WTC11 (cell line): ENCODE results near the gene ENO1. TPM values are rescaled to one million over a fixed set of nuclear protein-coding genes. Genes with fewer than 3 reads are reported as not detected.

Experiments
- ATF1 ChIP-seq: sonication (generic); formaldehyde crosslinking; IDR thresholded peaks from 2 replicates; pipeline ENCODE4 v1.8.1; 2023; ENCODE audit warnings: mild to moderate bottlenecking, moderate library complexity, missing genetic modification reagents
- CBFB ChIP-seq: sonication (generic); formaldehyde crosslinking; IDR thresholded peaks from 2 replicates; pipeline ENCODE4 v1.8.1; 2022; ENCODE audit warnings: mild to moderate bottlenecking, low read depth, missing genetic modification reagents
- CTCF ChIP-seq: fragments of 200-600 bp; IDR thresholded peaks from 2 replicates; pipeline ENCODE4 v1.8.0; 2022; ENCODE audit warnings: antibody characterized with exemption
- HMGA2 ChIP-seq: fragments of 250-450 bp; sonication (Bioruptor Pico); IDR thresholded peaks from 2 replicates; pipeline ENCODE4 v1.4.0; 2021; ENCODE audit warnings: mild to moderate bottlenecking, moderate library complexity
- HMGXB4 ChIP-seq: sonication (generic); formaldehyde crosslinking; IDR thresholded peaks from 2 replicates; pipeline ENCODE4 v1.8.1; 2023; ENCODE audit warnings: mild to moderate bottlenecking, moderate library complexity, missing genetic modification reagents
- MAX ChIP-seq: sonication (generic); formaldehyde crosslinking; IDR thresholded peaks from 2 replicates; pipeline ENCODE4 v1.8.0; 2022; ENCODE audit warnings: mild to moderate bottlenecking, missing genetic modification reagents
- MXD4 ChIP-seq: fragments of 250-450 bp; sonication (Bioruptor Pico); IDR thresholded peaks from 2 replicates; pipeline ENCODE4 v1.8.0; 2021; ENCODE audit warnings: mild to moderate bottlenecking, moderate library complexity, borderline replicate concordance
- NFYB ChIP-seq: sonication (generic); formaldehyde crosslinking; conservative IDR thresholded peaks from 2 replicates; pipeline ENCODE4 v1.8.0; 2022; ENCODE audit warnings: low read depth, missing genetic modification reagents
- RORB ChIP-seq: fragments of 250-450 bp; sonication (Bioruptor Pico); IDR thresholded peaks from 2 replicates; pipeline ENCODE4 v1.9.0; 2021; ENCODE audit warnings: mild to moderate bottlenecking
- SOX15 ChIP-seq: fragments of 250-450 bp; sonication (Bioruptor Pico); IDR thresholded peaks from 2 replicates; pipeline ENCODE4 v1.9.0; 2021; ENCODE audit warnings: mild to moderate bottlenecking
- TEAD1 ChIP-seq: sonication (generic); formaldehyde crosslinking; IDR thresholded peaks from 2 replicates; pipeline ENCODE4 v1.8.0; 2022; ENCODE audit warnings: mild to moderate bottlenecking, missing genetic modification reagents
- ZNF219 ChIP-seq: sonication (generic); formaldehyde crosslinking; IDR thresholded peaks from 2 replicates; pipeline ENCODE4 v1.8.0; 2023; ENCODE audit warnings: missing genetic modification reagents, mild to moderate bottlenecking, borderline replicate concordance
- ZNF423 ChIP-seq: fragments of 250-450 bp; sonication (Bioruptor Pico); IDR thresholded peaks from 2 replicates; pipeline ENCODE4 v2.1.2; 2022; ENCODE audit warnings: mild to moderate bottlenecking, moderate library complexity
- ZNF425 ChIP-seq: fragments of 250-450 bp; sonication (Bioruptor Pico); conservative IDR thresholded peaks from 2 replicates; pipeline ENCODE4 v1.9.0; 2021; ENCODE audit warnings: mild to moderate bottlenecking
- ZNF512 ChIP-seq: sonication (generic); formaldehyde crosslinking; IDR thresholded peaks from 2 replicates; pipeline ENCODE4 v1.8.1; 2022; ENCODE audit warnings: missing genetic modification reagents, borderline replicate concordance
- total RNA-seq: library from RNA; stranded (reverse); gene quantifications from 3 replicates; pipeline ENCODE4 v1.2.3, GENCODE V29; 2021
- TF ChIP-seq, protein P1 (sequence below): fragments of 250-450 bp; sonication (Bioruptor Pico); IDR thresholded peaks from 2 replicates; pipeline ENCODE4 v1.9.0; 2021; ENCODE audit warnings: moderate library complexity, mild to moderate bottlenecking, inconsistent platforms, borderline replicate concordance
- TF ChIP-seq, protein P2 (sequence below): sonication (generic); formaldehyde crosslinking; IDR thresholded peaks from 2 replicates; pipeline ENCODE4 v1.8.0; 2023; ENCODE audit warnings: mild to moderate bottlenecking, missing genetic modification reagents
- TF ChIP-seq, protein P3 (sequence below): fragments of 250-450 bp; sonication (Bioruptor Pico); IDR thresholded peaks from 2 replicates; pipeline ENCODE4 v1.9.0; 2021; ENCODE audit warnings: mild to moderate bottlenecking, borderline replicate concordance
- TF ChIP-seq, protein P4 (sequence below): fragments of 250-450 bp; sonication (Bioruptor Pico); IDR thresholded peaks from 2 replicates; pipeline ENCODE4 v2.1.2; 2022; ENCODE audit warnings: mild to moderate bottlenecking, moderate library complexity
- TF ChIP-seq, protein P5 (sequence below): sonication (generic); formaldehyde crosslinking; IDR thresholded peaks from 2 replicates; pipeline ENCODE4 v1.8.0; 2023; ENCODE audit warnings: missing genetic modification reagents

The ENO1 gene
- total RNA-seq, 1 experiment from 2014 or later = 1,978 TPM

GRCh38 chr1:8878698-8879463 lies 395 bp upstream of the ENO1 start (continued):
- TF ChIP-seq RORB (CRISPR knock-in tag) = no peak
- peak; percentile 98 for TF ChIP-seq NFYB (CRISPR knock-in tag)
- TF ChIP-seq CTCF = no peak
- peak; percentile 88; the same call in 1 of the 2 replicates for TF ChIP-seq CBFB (CRISPR knock-in tag)
- no peak for TF ChIP-seq SOX15 (CRISPR knock-in tag)
- no peak for TF ChIP-seq MXD4 (CRISPR knock-in tag)
- TF ChIP-seq ZNF512 (CRISPR knock-in tag) = no peak
- TF ChIP-seq, protein P1, sequence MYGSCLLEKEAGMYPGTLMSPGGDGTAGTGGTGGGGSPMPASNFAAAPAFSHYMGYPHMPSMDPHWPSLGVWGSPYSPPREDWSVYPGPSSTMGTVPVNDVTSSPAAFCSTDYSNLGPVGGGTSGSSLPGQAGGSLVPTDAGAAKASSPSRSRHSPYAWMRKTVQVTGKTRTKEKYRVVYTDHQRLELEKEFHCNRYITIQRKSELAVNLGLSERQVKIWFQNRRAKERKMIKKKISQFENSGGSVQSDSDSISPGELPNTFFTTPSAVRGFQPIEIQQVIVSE = no peak
- TF ChIP-seq, protein P2, sequence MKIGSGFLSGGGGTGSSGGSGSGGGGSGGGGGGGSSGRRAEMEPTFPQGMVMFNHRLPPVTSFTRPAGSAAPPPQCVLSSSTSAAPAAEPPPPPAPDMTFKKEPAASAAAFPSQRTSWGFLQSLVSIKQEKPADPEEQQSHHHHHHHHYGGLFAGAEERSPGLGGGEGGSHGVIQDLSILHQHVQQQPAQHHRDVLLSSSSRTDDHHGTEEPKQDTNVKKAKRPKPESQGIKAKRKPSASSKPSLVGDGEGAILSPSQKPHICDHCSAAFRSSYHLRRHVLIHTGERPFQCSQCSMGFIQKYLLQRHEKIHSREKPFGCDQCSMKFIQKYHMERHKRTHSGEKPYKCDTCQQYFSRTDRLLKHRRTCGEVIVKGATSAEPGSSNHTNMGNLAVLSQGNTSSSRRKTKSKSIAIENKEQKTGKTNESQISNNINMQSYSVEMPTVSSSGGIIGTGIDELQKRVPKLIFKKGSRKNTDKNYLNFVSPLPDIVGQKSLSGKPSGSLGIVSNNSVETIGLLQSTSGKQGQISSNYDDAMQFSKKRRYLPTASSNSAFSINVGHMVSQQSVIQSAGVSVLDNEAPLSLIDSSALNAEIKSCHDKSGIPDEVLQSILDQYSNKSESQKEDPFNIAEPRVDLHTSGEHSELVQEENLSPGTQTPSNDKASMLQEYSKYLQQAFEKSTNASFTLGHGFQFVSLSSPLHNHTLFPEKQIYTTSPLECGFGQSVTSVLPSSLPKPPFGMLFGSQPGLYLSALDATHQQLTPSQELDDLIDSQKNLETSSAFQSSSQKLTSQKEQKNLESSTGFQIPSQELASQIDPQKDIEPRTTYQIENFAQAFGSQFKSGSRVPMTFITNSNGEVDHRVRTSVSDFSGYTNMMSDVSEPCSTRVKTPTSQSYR (CRISPR knock-in tag) = no peak
- no peak for TF ChIP-seq ZNF423
- TF ChIP-seq HMGA2 (CRISPR knock-in tag) = no peak
- TF ChIP-seq ZNF425 (CRISPR knock-in tag) = no peak
- TF ChIP-seq ATF1 (CRISPR knock-in tag) = no peak
- TF ChIP-seq, protein P3, sequence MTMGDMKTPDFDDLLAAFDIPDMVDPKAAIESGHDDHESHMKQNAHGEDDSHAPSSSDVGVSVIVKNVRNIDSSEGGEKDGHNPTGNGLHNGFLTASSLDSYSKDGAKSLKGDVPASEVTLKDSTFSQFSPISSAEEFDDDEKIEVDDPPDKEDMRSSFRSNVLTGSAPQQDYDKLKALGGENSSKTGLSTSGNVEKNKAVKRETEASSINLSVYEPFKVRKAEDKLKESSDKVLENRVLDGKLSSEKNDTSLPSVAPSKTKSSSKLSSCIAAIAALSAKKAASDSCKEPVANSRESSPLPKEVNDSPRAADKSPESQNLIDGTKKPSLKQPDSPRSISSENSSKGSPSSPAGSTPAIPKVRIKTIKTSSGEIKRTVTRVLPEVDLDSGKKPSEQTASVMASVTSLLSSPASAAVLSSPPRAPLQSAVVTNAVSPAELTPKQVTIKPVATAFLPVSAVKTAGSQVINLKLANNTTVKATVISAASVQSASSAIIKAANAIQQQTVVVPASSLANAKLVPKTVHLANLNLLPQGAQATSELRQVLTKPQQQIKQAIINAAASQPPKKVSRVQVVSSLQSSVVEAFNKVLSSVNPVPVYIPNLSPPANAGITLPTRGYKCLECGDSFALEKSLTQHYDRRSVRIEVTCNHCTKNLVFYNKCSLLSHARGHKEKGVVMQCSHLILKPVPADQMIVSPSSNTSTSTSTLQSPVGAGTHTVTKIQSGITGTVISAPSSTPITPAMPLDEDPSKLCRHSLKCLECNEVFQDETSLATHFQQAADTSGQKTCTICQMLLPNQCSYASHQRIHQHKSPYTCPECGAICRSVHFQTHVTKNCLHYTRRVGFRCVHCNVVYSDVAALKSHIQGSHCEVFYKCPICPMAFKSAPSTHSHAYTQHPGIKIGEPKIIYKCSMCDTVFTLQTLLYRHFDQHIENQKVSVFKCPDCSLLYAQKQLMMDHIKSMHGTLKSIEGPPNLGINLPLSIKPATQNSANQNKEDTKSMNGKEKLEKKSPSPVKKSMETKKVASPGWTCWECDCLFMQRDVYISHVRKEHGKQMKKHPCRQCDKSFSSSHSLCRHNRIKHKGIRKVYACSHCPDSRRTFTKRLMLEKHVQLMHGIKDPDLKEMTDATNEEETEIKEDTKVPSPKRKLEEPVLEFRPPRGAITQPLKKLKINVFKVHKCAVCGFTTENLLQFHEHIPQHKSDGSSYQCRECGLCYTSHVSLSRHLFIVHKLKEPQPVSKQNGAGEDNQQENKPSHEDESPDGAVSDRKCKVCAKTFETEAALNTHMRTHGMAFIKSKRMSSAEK = no peak
- TF ChIP-seq, protein P4, sequence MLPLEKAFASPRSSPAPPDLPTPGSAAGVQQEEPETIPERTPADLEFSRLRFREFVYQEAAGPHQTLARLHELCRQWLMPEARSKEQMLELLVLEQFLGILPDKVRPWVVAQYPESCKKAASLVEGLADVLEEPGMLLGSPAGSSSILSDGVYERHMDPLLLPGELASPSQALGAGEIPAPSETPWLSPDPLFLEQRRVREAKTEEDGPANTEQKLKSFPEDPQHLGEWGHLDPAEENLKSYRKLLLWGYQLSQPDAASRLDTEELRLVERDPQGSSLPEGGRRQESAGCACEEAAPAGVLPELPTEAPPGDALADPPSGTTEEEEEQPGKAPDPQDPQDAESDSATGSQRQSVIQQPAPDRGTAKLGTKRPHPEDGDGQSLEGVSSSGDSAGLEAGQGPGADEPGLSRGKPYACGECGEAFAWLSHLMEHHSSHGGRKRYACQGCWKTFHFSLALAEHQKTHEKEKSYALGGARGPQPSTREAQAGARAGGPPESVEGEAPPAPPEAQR (CRISPR knock-in tag) = no peak
- TF ChIP-seq HMGXB4 (CRISPR knock-in tag) = peak; percentile 67; the same call in 1 of the 2 replicates
- TF ChIP-seq TEAD1 (CRISPR knock-in tag) = peak; percentile 97
- TF ChIP-seq, protein P5, sequence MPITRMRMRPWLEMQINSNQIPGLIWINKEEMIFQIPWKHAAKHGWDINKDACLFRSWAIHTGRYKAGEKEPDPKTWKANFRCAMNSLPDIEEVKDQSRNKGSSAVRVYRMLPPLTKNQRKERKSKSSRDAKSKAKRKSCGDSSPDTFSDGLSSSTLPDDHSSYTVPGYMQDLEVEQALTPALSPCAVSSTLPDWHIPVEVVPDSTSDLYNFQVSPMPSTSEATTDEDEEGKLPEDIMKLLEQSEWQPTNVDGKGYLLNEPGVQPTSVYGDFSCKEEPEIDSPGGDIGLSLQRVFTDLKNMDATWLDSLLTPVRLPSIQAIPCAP = peak; percentile 95
- peak; percentile 95 for TF ChIP-seq MAX (CRISPR knock-in tag)
- TF ChIP-seq ZNF219 = peak; percentile 63; the same call in 1 of the 2 replicates
